Psoas muscle (tissue), 8 donors: ENCODE results near the gene RTN4R. TPM values are rescaled to one million over a fixed set of nuclear protein-coding genes. Genes with fewer than 3 reads are reported as not detected.
"Not testable (repeated sequence)": the region's sequence is repeated elsewhere in the genome, so short reads cannot be mapped to it uniquely, and the experiment has no call there.

Experiments used
- ATAC-seq, 4 donors: fragments of 200-7000 bp; cut with Tn5 transposase; one replicate each; pipeline ENCODE4 v1.9.1; 2020; ENCODE audit warnings: moderate library complexity in 3 of 4, mild to moderate bottlenecking in 2 of 4
- DNase-seq, 2 donors: peaks; one replicate each; pipeline ENCODE4 v3.0.0-alpha.2; 2020
- H3K27ac ChIP-seq: fragments of 200-600 bp; one replicate; pipeline ENCODE4 v1.8.0; 2022
- H3K27me3 ChIP-seq, 3 donors: fragments of 200-600 bp in 1 of 3; one replicate each; pipeline versions ENCODE4 v1.6.1 to v1.8.0; 2013 to 2022; ENCODE audit warnings: low read length in 2 of 3, mild to moderate bottlenecking in 2 of 3, moderate library complexity in 1 of 3; ENCODE audit not compliant: insufficient read depth in 3 of 3
- H3K36me3 ChIP-seq, 2 donors: fragments of 200-600 bp in 1 of 2; one replicate each; pipeline versions ENCODE4 v1.6.1 to v1.8.0; 2013 to 2022; ENCODE audit warnings: low read depth in 1 of 2, mild to moderate bottlenecking in 1 of 2, moderate library complexity in 1 of 2; ENCODE audit not compliant: insufficient read depth in 1 of 2
- H3K4me1 ChIP-seq: fragments of 200-600 bp; one replicate; pipeline ENCODE4 v1.8.0; 2022
- H3K4me3 ChIP-seq: fragments of 200-600 bp; one replicate; pipeline ENCODE4 v1.8.0; 2022; ENCODE audit warnings: mild to moderate bottlenecking
- H3K9me3 ChIP-seq: fragments of 200-600 bp; one replicate; pipeline ENCODE4 v1.8.0; 2022
- WGBS, 3 donors: extraction: QIAGEN DNeasy Blood & Tissue Kit; methylation state at CpG; one replicate each; pipeline versions ENCODE4 v1.1.6 to v1.1.7; 2013; 5-methylcytosine and 5-hydroxymethylcytosine counted together
- intact Hi-C, 2 donors: fragments of 100-400 bp; cut with DNase I; formaldehyde crosslinking; loops; one replicate each; pipeline versions ENCODE4 v1.11.0 to v1.14.2; 2022
- polyA plus RNA-seq, 3 donors: library from polyadenylated mRNA; stranded (reverse); fragments of 200-250 nt; gene quantifications; one replicate each; pipeline ENCODE4 v1.2.3, GENCODE V29; 2013
- total RNA-seq, 4 donors: library from RNA; stranded (reverse); fragmentation: NEBNext Ultra II Directional in 2 of 4; extraction: Animal tissue kit (Norgen Biotek cat#: 25700) in 2 of 4; gene quantifications; one replicate each; pipeline versions ENCODE4 v1.2.1 to v1.2.4, GENCODE V29; 2021 to 2023
- TF ChIP-seq, protein P1 (sequence below): fragments of 200-600 bp; IDR thresholded peaks from one replicate; pipeline ENCODE4 v1.8.0; 2022; ENCODE audit warnings: antibody characterized with exemption
- donor health status: healthy with polysubstance abuse.
- donor health status: DM: no; HTN: no; CAD: no; lungs with moderate emphysema.
- donor health status: Bipolar disorder and iron deficiency.
- donor health status: healthy.
- donor health status: DM: yes; HTN: yes; CAD: no.
- donor health status: DM: no; HTN: no; CAD: no.
- donor health status: DM: no; HTN: no; CAD: no.
- donor health status: DM: yes; HTN: yes; CAD: no.

RTN4R gene
- total and polyA plus RNA-seq, 7 donors, result 0.12 to 2.4 (median 0.36) TPM

DNA sequence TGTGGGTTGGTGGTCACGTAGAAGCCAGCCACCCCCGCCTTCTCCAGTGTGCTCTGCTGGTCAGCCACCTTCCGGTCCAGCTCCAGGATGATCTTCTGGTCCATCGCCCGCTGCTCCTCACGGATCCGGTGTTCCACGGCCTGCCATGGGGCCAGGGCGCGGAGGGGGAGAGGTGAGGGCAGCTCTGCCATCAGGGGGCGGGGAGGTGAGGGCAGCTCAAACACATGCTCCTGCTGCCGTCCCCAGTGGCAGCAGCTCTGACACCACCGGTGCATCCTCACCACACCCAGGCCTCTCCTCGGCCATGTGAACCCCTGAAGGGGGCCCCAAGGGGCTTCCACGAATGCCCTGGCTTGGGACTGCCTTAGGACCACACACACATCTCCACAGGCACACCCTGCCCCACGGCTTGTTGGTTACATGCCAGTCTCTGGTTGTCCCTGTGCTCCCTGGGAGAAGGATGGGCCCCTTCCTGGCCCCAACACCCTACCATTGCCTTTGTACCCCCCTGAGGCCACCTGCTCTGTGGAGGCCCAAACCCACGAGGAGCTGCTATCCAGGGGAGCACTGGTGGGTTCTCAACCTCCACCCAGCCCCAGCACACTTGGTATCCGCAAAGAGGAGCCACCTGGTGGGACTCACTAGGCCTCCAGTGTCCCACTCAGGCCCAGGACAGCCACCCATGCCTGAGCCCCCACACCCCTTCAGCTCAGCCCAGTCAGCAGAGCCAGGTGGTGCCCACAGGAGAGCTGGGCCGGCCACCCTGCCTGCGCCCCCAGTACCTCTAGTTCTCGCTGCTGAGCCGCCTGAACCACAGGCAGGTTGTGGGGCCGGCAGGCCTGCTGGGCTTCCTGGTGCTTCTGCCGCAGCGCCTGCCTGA lies 47.5 kb upstream of the RTN4R start:
- DNase-seq, result no peak
- no peak overlapping the region for H3K4me3 ChIP-seq
- intact Hi-C loops, result no loop called here
- ATAC-seq, result no peak
- H3K9me3 ChIP-seq, result no peaks in the 10 kb centered on the region
- TF ChIP-seq, protein P1, sequence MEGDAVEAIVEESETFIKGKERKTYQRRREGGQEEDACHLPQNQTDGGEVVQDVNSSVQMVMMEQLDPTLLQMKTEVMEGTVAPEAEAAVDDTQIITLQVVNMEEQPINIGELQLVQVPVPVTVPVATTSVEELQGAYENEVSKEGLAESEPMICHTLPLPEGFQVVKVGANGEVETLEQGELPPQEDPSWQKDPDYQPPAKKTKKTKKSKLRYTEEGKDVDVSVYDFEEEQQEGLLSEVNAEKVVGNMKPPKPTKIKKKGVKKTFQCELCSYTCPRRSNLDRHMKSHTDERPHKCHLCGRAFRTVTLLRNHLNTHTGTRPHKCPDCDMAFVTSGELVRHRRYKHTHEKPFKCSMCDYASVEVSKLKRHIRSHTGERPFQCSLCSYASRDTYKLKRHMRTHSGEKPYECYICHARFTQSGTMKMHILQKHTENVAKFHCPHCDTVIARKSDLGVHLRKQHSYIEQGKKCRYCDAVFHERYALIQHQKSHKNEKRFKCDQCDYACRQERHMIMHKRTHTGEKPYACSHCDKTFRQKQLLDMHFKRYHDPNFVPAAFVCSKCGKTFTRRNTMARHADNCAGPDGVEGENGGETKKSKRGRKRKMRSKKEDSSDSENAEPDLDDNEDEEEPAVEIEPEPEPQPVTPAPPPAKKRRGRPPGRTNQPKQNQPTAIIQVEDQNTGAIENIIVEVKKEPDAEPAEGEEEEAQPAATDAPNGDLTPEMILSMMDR, result no peak
- H3K4me1 ChIP-seq, result peaks cover 15% of the 10 kb centered on the region
- no peaks in the 10 kb centered on the region for H3K27me3 ChIP-seq
- no peak overlapping the region for H3K27ac ChIP-seq
- H3K36me3 ChIP-seq, result peaks cover 0 to 5% of the 10 kb centered on the region in 2 donors
- 84 to 93% (median 86%) methylated on average over 22 to 25 of the region's 25 CpGs for WGBS, 3 donors

DNA sequence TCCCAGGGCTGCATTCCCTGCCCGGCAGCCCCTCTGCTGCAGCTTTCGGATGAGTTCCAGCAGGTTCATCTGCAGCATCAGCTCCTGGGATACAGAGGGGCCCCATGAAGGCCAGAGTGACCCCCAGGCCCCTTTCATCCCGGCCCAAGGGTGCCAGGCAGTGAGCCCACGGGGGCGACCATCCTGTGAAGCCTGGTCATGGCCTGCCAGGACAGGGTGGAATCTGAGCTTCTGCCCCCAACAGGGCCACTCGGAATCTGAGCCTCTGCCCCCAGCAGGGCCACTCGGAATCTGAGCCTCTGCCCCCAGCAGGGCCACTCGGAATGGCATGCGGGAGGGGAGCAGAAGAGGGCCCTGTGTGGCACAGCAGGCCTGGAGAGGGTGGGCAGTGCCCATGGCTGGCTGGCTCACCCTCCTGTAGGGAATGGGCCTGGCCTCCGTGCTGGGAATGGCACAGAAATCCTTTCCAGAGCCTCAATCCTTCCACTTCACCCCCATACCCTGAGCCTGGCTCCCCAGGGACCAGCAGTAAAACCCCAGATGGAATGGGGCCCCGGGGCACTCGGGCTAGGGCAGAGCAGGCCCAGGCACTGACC lies 46.7 kb upstream of the RTN4R start:
- H3K9me3 ChIP-seq, H3K27ac ChIP-seq, intact Hi-C loops, H3K36me3 ChIP-seq, ATAC-seq, H3K4me3 ChIP-seq, DNase-seq, H3K27me3 ChIP-seq: not testable (repeated sequence)
- peaks cover 15% of the 10 kb centered on the region for H3K4me1 ChIP-seq
- WGBS, 3 donors, result 83 to 88% (median 87%) methylated on average over 11 to 12 of the region's 12 CpGs

DNA sequence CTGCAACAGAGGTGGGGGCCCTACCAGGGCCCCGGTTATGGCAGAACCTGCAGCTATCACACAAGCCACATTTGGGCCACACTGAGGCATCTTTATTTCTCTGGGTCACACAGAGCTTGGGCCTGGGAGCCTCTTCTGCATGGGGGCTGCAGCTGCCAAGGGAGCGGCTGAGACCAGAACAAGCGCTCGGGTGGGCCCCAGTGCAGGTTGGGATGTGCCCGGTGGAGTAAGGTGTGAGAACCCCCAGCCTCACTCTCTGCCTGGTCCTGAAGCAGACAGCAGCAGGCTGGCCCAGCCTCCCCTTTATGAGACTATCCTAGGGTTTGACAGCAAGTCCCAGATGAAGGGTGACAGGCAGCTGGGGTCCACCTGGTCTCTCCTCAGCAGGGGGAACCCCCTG lies 46.1 kb upstream of the RTN4R start:
- intact Hi-C loops, H3K4me3 ChIP-seq, ATAC-seq, DNase-seq, H3K27me3 ChIP-seq, H3K36me3 ChIP-seq, H3K9me3 ChIP-seq, H3K27ac ChIP-seq: not testable (repeated sequence)
- 78 to 100% (median 89%) methylated on average over 1 to 5 of the region's 5 CpGs for WGBS, 3 donors
- peaks cover 14% of the 10 kb centered on the region for H3K4me1 ChIP-seq

DNA sequence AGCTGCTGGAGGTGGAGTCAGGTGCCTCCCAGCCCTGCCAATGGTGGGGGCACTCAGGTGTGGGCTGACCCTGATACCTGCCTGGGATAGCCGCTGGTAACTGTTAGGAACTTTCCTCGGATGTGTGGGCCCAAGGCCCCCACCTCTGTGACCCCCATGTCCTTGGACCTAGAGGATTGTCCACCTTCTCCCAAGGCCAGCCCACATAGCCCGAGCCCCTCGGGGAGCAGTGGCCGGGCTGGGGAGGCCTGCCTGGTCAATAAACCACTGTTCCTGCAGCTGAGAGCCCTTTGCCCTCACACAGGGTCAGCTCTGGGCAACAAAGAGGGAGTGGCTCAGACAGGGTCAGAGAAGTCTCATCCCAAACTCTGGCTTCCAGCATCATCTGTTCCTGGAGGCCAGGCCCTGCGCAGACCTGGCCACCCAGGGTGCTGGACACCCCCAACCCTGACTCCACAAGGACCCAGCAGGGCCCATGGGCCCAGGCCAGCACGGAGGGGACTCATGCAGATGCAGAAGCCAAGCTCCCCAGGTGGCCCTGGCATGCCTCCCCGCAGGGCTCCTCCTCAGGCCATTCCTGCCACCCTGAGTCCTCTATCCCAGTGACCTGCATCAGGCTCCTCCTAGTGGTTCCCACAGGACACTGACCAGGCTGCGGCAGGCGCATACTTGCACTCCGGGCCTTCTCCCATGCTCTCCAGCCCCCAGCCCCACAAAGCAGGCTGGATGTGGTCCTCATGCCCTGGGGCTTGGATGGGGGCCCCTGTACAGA lies 45.4 kb upstream of the RTN4R start:
- H3K4me3 ChIP-seq, H3K4me1 ChIP-seq, intact Hi-C loops, DNase-seq, H3K36me3 ChIP-seq, H3K27ac ChIP-seq, H3K27me3 ChIP-seq, H3K9me3 ChIP-seq: not testable (repeated sequence)
- 78 to 82% (median 78%) methylated on average over 7 to 10 of the region's 11 CpGs for WGBS, 3 donors
- ATAC-seq, result peak in 1 of 4 donors; percentile 28

DNA sequence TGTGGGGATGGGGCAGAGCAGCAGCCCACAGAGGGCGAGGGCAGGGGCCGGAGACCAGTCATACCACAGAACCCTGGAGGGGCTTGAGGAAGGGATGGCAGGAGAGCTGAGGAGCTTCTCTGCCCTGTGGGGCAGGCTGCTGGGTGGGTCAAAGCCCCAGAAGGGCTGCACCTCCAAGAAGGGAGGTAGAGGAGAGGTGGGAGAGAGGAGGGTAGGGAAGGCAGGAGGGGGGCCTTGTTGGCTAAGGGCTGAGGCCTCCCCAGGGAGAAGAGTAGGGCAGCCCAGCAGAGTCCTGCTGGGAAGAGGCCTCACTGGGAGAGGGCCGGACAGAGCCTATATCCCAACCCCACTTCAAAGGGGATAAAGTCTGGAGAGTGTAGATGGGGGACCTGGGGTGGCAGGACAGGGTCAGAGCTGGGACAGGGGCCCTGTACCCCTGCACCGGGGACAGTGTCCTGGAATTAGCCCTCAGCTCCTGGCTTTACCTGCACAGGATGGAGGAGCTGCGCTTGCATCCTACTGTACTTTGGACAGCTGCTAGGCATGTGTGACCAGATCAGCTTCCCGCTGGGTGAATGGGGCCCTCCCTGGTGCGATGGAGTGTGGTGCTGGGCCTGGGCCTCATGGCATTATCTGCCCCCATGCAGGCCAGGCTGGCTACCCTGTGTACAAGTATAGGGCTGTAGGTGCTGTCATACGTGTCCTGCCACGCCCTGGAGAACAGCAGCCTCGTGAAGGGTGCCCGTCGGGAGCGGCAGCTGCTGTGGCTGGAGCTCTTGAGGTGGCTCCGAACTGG lies 44.5 kb upstream of the RTN4R start:
- H3K27ac ChIP-seq, result no peak overlapping the region
- no peaks in the 10 kb centered on the region for H3K9me3 ChIP-seq
- H3K36me3 ChIP-seq, result peaks cover 0 to 5% of the 10 kb centered on the region in 2 donors
- H3K4me3 ChIP-seq, result no peak overlapping the region
- ATAC-seq (no peak), DNase-seq (no peak)
- H3K27me3 ChIP-seq, result no peaks in the 10 kb centered on the region
- 80 to 87% (median 83%) methylated on average over 14 of the region's 14 CpGs for WGBS, 3 donors
- intact Hi-C loops, result no loop called here
- TF ChIP-seq, protein P1, result no peak
- H3K4me1 ChIP-seq, result no peaks in the 10 kb centered on the region

DNA sequence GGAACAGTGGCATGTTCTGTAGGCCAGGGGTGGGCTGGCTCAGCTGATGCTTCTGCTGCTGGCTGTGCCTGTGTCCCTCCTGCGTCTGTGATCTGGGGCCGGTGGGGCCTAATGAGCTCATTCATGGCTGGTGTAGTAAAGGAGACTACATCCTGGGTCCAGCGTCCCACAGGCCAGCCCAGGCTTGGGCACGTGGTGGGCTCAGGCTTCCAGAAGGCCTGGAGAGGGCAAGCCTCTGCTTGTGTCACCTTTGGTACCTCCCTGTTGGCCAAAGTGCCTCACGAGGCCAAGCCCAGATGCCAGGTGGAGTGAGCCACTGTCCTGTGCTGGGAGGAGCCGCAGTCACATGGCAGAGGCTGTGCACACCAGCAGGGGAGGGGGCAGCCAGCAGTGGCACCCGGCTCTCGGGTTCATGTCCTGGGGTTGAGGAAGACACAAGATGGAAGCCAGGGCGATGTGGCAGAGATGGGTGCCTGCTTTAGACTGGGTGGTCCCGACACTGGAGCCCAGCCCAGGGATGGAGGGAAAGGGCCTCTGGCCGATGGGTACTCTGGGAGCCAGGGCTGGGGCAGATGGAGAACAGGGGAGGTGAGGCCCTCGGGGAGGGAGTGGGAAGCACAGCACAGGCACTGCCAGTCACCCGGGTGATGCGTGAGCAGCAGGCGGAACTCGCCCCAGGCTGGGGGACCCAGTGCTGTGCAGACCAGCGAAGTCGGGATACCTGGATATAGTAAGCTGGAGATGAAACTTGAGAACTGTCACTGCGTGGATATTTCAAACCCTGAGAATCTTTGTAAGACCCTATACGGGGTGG lies 43.3 kb upstream of the RTN4R start:
- H3K27ac ChIP-seq, DNase-seq, H3K36me3 ChIP-seq, H3K4me3 ChIP-seq, intact Hi-C loops, H3K9me3 ChIP-seq, H3K27me3 ChIP-seq, H3K4me1 ChIP-seq: not testable (repeated sequence)
- WGBS, 3 donors, result 71 to 79% (median 74%) methylated on average over 15 to 18 of the region's 20 CpGs
- ATAC-seq, result peak; percentile 45 to 61 (median 56)

DNA sequence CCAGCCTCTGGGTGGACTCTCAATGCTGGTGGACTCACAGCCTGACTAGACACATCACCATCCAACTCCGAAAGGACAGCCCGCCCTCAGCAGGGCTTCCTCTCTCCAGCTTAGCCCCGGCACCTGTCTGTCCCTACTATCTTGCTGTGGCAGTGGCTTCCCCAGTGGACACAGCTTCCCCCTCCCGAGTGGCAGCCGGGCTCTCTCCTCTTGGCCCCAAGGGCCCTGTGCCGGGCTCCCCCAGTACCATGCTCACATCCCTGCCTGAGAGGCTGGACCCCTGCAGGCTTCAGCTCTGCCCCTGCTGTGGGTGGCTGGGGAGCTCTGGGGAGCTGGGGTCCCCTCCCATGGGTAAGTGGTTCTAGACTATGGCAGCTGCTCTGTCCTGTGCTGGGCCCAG lies 42.7 kb upstream of the RTN4R start:
- ATAC-seq, intact Hi-C loops, H3K4me3 ChIP-seq, H3K27me3 ChIP-seq, H3K27ac ChIP-seq, H3K36me3 ChIP-seq, H3K4me1 ChIP-seq, DNase-seq, H3K9me3 ChIP-seq: not testable (repeated sequence)
- 76 to 85% (median 80%) methylated on average over 5 to 6 of the region's 6 CpGs for WGBS, 3 donors

DNA sequence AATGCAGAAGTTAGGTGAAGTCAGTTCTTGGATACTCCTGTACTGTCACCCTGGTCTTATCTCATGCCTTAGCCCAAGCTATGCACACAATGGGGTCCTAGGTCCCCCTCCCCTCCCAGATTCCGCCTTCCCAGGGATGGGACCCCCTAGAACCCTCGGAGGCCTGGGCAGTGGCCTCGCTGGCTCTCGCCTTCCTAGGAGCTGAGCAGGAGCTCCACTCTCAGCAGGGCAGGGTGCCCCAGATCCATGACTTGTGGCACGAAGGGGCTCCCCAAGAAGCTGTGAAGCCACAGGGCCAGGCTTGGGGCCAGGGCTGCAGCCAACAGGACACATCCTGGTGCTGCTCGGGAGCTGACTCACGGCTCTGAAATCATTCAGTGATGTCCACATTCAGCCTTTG lies 42.1 kb upstream of the RTN4R start:
- H3K36me3 ChIP-seq, H3K27me3 ChIP-seq, intact Hi-C loops, H3K4me1 ChIP-seq, H3K4me3 ChIP-seq, DNase-seq, H3K9me3 ChIP-seq, H3K27ac ChIP-seq: not testable (repeated sequence)
- WGBS, 3 donors, result 78 to 91% (median 88%) methylated on average over 5 to 6 of the region's 7 CpGs
- peak in 1 of 4 donors; percentile 32 for ATAC-seq
